Tibial nerve (tissue), 4 donors: ENCODE results near the gene HLA-F. TPM values are rescaled to one million over a fixed set of nuclear protein-coding genes. Genes with fewer than 3 reads are reported as not detected.

Experiments
- DNase-seq, 2 donors: peaks; one replicate each; pipeline ENCODE4 v3.0.0-alpha.2; 2019; ENCODE audit warnings: low spot score in 2 of 2
- H3K27ac ChIP-seq, 4 donors: fragments of 200-600 bp; sonication (generic) in 3 of 4; one replicate each; pipeline ENCODE4 v1.5.1; 2017 to 2019; ENCODE audit warnings: mild to moderate bottlenecking in 1 of 4
- H3K27me3 ChIP-seq, 2 donors: fragments of 200-600 bp; sonication (generic) in 1 of 2; one replicate each; pipeline versions ENCODE4 v1.5.1 to v1.6.0; 2017 to 2019
- H3K36me3 ChIP-seq, 3 donors: fragments of 200-600 bp; sonication (generic); one replicate each; pipeline ENCODE4 v1.5.1; 2018 to 2019
- H3K4me1 ChIP-seq, 4 donors: fragments of 200-600 bp; sonication (generic) in 3 of 4; one replicate each; pipeline ENCODE4 v1.5.1; 2017 to 2019
- H3K4me3 ChIP-seq, 4 donors: fragments of 200-600 bp; sonication (generic) in 3 of 4; one replicate each; pipeline ENCODE4 v1.5.1; 2017 to 2019; ENCODE audit warnings: mild to moderate bottlenecking in 1 of 4, moderate library complexity in 1 of 4
- H3K9me3 ChIP-seq, 4 donors: fragments of 200-600 bp; sonication (generic) in 3 of 4; one replicate each; pipeline ENCODE4 v1.5.1; 2017 to 2019
- CTCF ChIP-seq, 5 experiments: fragments of 200-600 bp in 3 of 5; fragments of 450-650 bp in 2 of 5; sonication (generic) in 3 of 5; IDR thresholded peaks; one replicate each; pipeline ENCODE4 v1.5.1; 2016 to 2019; ENCODE audit warnings: antibody characterized with exemption in 5 of 5, mild to moderate bottlenecking in 3 of 5, moderate library complexity in 2 of 5
- EP300 ChIP-seq, 2 donors: sonication (generic); formaldehyde crosslinking; IDR thresholded peaks; one replicate each; pipeline ENCODE4 v1.6.1; 2017; ENCODE audit warnings: antibody characterized with exemption in 2 of 2, mild to moderate bottlenecking in 1 of 2
- POLR2A ChIP-seq, 2 donors: fragments of 450-650 bp; IDR thresholded peaks; one replicate each; pipeline ENCODE4 v1.6.1; 2017; ENCODE audit warnings: antibody characterized with exemption in 2 of 2, mild to moderate bottlenecking in 2 of 2, moderate library complexity in 2 of 2
- WGBS, 2 donors: methylation state at CpG; one replicate each; pipeline ENCODE4 v1.1.5; 2018; 5-methylcytosine and 5-hydroxymethylcytosine counted together
- total RNA-seq, 4 donors: library from RNA; depleted of rRNA; stranded (reverse); fragments of >200 nt; gene quantifications; one replicate each; pipeline ENCODE4 v1.1.0, GENCODE V29; 2016

Gene HLA-F
- total RNA-seq, 4 donors from 2014 or later: 63.0 to 117 (median 101) TPM

- H3K36me3 ChIP-seq: peaks cover 0 to 9% (median 0%) of the 10 kb centered on the region in 3 donors
- no peak for DNase-seq
- TF ChIP-seq CTCF (IDR thresholded peaks at IDR 0.05) (no peak), EP300 (IDR thresholded peaks at IDR 0.05) (no peak), POLR2A (IDR thresholded peaks at IDR 0.05) (no peak)
- peak overlapping the region; percentile 68 to 91 (median 75) for H3K4me3 ChIP-seq
- 8% methylated on average over 13 of the region's 13 CpGs for whole genome bisulfite sequencing, 2 donors
- H3K9me3 ChIP-seq: no peaks in the 10 kb centered on the region
- no peaks in the 10 kb centered on the region for H3K27me3 ChIP-seq
- peaks cover 0 to 37% (median 18%) of the 10 kb centered on the region in 4 donors for H3K4me1 ChIP-seq
- peak overlapping the region in 3 of 4 donors; percentile 37 to 83 (median 53) for H3K27ac ChIP-seq
Measured at GRCh38 chr6:29749308-29749662, 26.1 kb downstream of the HLA-F start.

GRCh38 chr6:29749668-29750067, 26.4 kb downstream of the HLA-F start:
- H3K27me3 ChIP-seq: no peaks in the 10 kb centered on the region
- TF ChIP-seq POLR2A (IDR thresholded peaks at IDR 0.05): no peak
- no peak for TF ChIP-seq CTCF (IDR thresholded peaks at IDR 0.05)
- no peak for TF ChIP-seq EP300 (IDR thresholded peaks at IDR 0.05)
- H3K4me1 ChIP-seq: peaks cover 0 to 37% (median 18%) of the 10 kb centered on the region in 4 donors
- peak overlapping the region in 2 of 4 donors; percentile 53 to 83 for H3K27ac ChIP-seq
- H3K9me3 ChIP-seq: no peaks in the 10 kb centered on the region
- H3K4me3 ChIP-seq: peak overlapping the region in 3 of 4 donors; percentile 68 to 91 (median 76)
- DNase-seq: no peak
- WGBS, 2 donors: 43 to 55% methylated on average over 5 of the region's 5 CpGs
- H3K36me3 ChIP-seq: peaks cover 0 to 5% (median 0%) of the 10 kb centered on the region in 3 donors

GRCh38 chr6:29750709-29751108, 27.5 kb downstream of the HLA-F start:
- H3K36me3 ChIP-seq: no peaks in the 10 kb centered on the region
- DNase-seq: no peak
- H3K4me3 ChIP-seq: no peak overlapping the region
- H3K9me3 ChIP-seq: no peaks in the 10 kb centered on the region
- 73 to 95% methylated on average over 6 of the region's 6 CpGs for WGBS, 2 donors
- H3K4me1 ChIP-seq: peaks cover 0 to 37% (median 18%) of the 10 kb centered on the region in 4 donors
- TF ChIP-seq CTCF (IDR thresholded peaks at IDR 0.05) (no peak), EP300 (IDR thresholded peaks at IDR 0.05) (no peak), POLR2A (IDR thresholded peaks at IDR 0.05) (no peak)
- no peak overlapping the region for H3K27ac ChIP-seq
- H3K27me3 ChIP-seq: no peaks in the 10 kb centered on the region

- TF ChIP-seq POLR2A (IDR thresholded peaks at IDR 0.05) (no peak), EP300 (IDR thresholded peaks at IDR 0.05) (no peak), CTCF (IDR thresholded peaks at IDR 0.05) (no peak)
- H3K4me1 ChIP-seq: peaks cover 0 to 37% (median 18%) of the 10 kb centered on the region in 4 donors
Measured at GRCh38 chr6:29751480-29751879, 28.2 kb downstream of the HLA-F start.

GRCh38 chr6:29752451-29753308, 29.4 kb downstream of the HLA-F start:
- WGBS, 2 donors: 0% methylated on average over 43 to 61 of the region's 64 CpGs
- peaks cover 0 to 34% (median 18%) of the 10 kb centered on the region in 4 donors for H3K4me1 ChIP-seq
- peak overlapping the region; percentile 69 to 97 (median 89) for H3K27ac ChIP-seq
- peak; percentile 84 to 90 for DNase-seq
- peak overlapping the region; percentile 54 to 80 (median 60) for H3K4me3 ChIP-seq
- no peaks in the 10 kb centered on the region for H3K9me3 ChIP-seq
- no peaks in the 10 kb centered on the region for H3K36me3 ChIP-seq
- H3K27me3 ChIP-seq: no peaks in the 10 kb centered on the region
- TF ChIP-seq EP300 (IDR thresholded peaks at IDR 0.05) (peak in 1 of 2 donors; percentile 79), POLR2A (IDR thresholded peaks at IDR 0.05) (peak; percentile 24 to 53), CTCF (IDR thresholded peaks at IDR 0.05) (peak; percentile 95 to 99 (median 97))

More at GRCh38 chr6:29751480-29751879, 28.2 kb downstream of the HLA-F start:
- Histone ChIP-seq H3K9me3 (no peaks in the 10 kb centered on the region), H3K4me3 (no peak overlapping the region), H3K36me3 (no peaks in the 10 kb centered on the region), H3K27me3 (no peaks in the 10 kb centered on the region), H3K27ac (peak overlapping the region in 3 of 4 donors; percentile 84 to 97 (median 94))
- DNase-seq: no peak
- WGBS, 2 donors: 89 to 93% methylated on average over 3 of the region's 3 CpGs
